Nephron progenitor cell (in vitro differentiated cells): ENCODE data around the gene YJEFN3.

Experiments
- DNase-seq: peaks from one replicate; pipeline ENCODE4 v3.0.0; 2021
- H3K27ac Mint-ChIP-seq: 2 replicates; pipeline ENCODE4 v1.8.0; 2021; ENCODE audit warnings: mild to moderate bottlenecking, moderate library complexity, mixed read lengths
- H3K27me3 Mint-ChIP-seq: 2 replicates; pipeline ENCODE4 v1.8.0; 2021; ENCODE audit warnings: mild to moderate bottlenecking, low read depth, mixed read lengths; ENCODE audit not compliant: poor library complexity
- H3K36me3 Mint-ChIP-seq: 2 replicates; pipeline ENCODE4 v1.8.0; 2021; ENCODE audit warnings: low read depth, mixed read lengths
- H3K4me1 Mint-ChIP-seq: 2 replicates; pipeline ENCODE4 v1.8.0; 2021; ENCODE audit warnings: mixed read lengths
- H3K4me3 Mint-ChIP-seq: 2 replicates; pipeline ENCODE4 v1.8.0; 2021; ENCODE audit warnings: mild to moderate bottlenecking, moderate library complexity, mixed read lengths
- H3K9me3 Mint-ChIP-seq: 2 replicates; pipeline ENCODE4 v1.8.0; 2021; ENCODE audit warnings: mild to moderate bottlenecking, moderate library complexity, mixed read lengths
- TF ChIP-seq, protein P1 (sequence below): fragments of 200-600 bp; sonication (generic); IDR thresholded peaks from 2 replicates; pipeline ENCODE4 v1.5.0; 2021; ENCODE audit warnings: antibody characterized with exemption

Gene YJEFN3

DNA sequence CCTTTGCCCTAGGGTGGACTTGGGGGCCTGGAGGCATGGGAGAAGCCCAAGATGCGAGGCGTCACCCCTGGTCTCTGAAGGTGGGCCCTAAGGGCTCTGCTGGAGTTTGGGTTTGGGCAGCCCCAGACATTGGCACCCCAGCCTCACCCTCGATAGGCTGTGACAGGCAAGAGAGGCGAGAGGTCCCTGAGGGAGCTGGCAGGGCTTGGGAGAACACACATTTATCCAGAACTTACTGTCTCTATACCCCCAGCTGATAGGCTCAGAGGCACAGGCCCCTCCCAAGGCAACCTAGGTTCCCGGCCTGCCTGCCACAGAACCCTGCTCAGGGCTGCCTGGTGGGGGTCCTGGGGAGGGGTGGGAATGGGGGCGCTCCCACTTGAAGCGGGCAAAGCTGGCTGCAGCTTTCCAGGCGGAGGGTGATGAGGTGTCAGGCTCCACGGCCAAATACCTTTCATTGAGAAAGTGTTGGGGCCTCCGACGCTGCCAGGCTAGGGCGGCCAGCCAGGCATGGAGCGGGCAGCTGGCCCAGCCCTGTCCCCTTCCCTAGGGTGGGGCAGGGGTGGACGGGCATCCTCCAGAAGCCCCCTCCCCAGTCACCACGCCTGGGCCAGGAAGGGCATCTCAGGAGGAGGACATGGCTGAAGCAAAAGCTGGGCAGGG, 19.1 kb downstream of the YJEFN3 start:
- TF ChIP-seq, protein P1, sequence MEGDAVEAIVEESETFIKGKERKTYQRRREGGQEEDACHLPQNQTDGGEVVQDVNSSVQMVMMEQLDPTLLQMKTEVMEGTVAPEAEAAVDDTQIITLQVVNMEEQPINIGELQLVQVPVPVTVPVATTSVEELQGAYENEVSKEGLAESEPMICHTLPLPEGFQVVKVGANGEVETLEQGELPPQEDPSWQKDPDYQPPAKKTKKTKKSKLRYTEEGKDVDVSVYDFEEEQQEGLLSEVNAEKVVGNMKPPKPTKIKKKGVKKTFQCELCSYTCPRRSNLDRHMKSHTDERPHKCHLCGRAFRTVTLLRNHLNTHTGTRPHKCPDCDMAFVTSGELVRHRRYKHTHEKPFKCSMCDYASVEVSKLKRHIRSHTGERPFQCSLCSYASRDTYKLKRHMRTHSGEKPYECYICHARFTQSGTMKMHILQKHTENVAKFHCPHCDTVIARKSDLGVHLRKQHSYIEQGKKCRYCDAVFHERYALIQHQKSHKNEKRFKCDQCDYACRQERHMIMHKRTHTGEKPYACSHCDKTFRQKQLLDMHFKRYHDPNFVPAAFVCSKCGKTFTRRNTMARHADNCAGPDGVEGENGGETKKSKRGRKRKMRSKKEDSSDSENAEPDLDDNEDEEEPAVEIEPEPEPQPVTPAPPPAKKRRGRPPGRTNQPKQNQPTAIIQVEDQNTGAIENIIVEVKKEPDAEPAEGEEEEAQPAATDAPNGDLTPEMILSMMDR: no peak
- Mint-ChIP-seq H3K27ac (no peak overlapping the region), H3K27me3 (peaks cover 6% of the 10 kb centered on the region), H3K4me1 (peaks cover 21% of the 10 kb centered on the region), H3K9me3 (no peaks in the 10 kb centered on the region), H3K36me3 (no peaks in the 10 kb centered on the region), H3K4me3 (no peak overlapping the region)
- no peak for DNase-seq

DNA sequence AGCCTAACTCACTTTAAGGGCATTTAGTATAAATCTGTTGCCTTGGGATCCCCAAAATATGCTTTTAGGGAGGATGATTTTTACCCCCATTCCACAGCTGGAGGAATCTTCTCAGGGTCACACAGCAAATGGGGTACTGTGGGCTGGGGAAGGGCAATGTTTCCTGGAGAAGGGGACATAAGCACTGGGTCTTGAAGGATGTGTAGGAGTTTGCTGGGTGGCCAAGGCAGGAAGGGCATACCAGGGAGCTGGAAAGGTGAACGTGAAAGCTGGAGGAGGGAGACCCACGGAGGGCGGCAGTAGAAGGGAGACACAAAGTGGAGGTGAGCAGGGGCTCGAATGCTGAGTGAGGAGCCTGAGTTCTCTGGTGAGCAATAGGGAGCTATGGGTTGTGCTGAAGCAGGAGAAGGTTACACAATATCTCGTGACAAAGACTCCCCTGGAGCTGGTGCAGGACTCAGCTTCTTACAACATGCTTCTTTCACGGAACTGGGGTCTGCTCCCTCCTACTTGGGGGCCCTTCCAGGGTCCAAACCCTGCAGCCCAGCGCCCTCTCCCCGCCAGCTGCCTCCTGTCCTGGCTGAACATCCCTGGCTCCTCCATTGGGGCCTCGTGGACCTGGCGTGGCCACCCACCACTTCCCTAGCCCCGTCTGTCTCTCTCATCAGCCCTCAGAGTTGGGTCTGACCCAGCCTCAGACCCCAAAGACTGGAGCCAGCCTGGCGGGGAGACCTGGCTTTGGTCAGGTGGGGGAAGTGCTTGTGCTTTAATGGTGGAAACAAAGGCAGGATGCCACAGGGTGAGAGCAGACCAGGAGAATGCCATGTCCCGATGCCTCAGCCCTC, 20.4 kb downstream of the YJEFN3 start:
- Mint-ChIP-seq H3K4me3 (no peak overlapping the region), H3K27me3 (peaks cover 6% of the 10 kb centered on the region), H3K4me1 (peaks cover 21% of the 10 kb centered on the region), H3K36me3 (no peaks in the 10 kb centered on the region), H3K27ac (peak overlapping the region; percentile 42), H3K9me3 (no peaks in the 10 kb centered on the region)
- TF ChIP-seq, protein P1: no peak
- no peak for DNase-seq

DNA sequence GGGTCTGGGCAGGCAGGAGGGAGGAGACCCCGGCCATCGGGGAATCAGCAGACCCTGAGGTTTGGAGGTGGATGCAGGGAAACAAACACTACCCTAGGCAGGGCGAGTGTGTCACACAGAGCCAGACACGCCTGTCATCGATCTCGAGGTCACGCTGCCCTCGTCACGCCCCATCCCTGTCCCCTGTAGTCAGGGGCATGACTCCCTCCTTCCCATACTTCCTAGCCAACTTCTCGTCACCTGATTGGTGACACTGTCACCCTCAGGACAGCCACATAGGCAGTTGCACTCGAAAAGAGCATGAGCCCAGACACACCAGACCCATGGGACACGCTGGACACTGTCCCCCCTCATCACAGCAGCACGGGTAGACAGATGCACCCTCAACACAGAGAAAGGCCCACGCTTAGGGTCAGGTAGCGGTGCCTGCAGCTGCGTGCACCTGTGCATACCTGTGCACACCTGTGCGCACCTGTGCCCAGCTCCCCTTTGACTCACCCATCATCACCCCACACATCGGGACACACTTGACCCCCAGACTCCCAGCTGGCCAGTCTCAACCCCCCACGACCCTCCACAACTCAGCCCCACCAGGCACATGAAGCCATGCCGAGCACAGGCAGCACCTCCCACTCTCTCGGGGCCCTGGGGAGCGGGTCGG, 21.2 kb downstream of the YJEFN3 start:
- peaks cover 21% of the 10 kb centered on the region for H3K4me1 Mint-ChIP-seq
- H3K27ac Mint-ChIP-seq: peak overlapping the region; percentile 42
- no peak for DNase-seq
- H3K36me3 Mint-ChIP-seq: no peaks in the 10 kb centered on the region
- TF ChIP-seq, protein P1: no peak
- H3K4me3 Mint-ChIP-seq: no peak overlapping the region
- H3K27me3 Mint-ChIP-seq: peaks cover 6% of the 10 kb centered on the region
- H3K9me3 Mint-ChIP-seq: no peaks in the 10 kb centered on the region

DNA sequence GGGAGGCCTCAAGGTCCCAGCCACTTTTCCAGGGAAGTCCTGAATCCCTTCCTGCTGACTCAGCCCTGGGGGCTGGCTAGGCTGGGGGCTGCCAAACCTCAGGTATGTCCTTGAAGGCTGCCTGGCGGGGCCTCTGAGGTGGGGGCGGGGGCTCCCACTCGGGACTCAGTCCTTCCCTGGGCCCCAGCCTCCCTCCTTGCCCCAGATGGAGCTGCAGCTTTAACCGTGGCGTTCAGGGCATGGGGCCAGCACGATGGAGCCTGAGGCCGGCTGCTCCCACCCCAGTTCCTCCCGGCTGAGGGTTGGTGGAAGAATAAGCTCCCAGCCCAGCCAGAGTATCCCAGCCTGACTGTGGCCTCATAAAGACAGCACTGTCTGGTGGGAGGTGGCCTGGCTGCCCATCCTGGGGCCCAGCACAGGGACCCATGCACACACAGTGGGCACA, 21.8 kb downstream of the YJEFN3 start:
- Mint-ChIP-seq H3K4me3 (no peak overlapping the region), H3K36me3 (no peaks in the 10 kb centered on the region), H3K27ac (no peak overlapping the region)

DNA sequence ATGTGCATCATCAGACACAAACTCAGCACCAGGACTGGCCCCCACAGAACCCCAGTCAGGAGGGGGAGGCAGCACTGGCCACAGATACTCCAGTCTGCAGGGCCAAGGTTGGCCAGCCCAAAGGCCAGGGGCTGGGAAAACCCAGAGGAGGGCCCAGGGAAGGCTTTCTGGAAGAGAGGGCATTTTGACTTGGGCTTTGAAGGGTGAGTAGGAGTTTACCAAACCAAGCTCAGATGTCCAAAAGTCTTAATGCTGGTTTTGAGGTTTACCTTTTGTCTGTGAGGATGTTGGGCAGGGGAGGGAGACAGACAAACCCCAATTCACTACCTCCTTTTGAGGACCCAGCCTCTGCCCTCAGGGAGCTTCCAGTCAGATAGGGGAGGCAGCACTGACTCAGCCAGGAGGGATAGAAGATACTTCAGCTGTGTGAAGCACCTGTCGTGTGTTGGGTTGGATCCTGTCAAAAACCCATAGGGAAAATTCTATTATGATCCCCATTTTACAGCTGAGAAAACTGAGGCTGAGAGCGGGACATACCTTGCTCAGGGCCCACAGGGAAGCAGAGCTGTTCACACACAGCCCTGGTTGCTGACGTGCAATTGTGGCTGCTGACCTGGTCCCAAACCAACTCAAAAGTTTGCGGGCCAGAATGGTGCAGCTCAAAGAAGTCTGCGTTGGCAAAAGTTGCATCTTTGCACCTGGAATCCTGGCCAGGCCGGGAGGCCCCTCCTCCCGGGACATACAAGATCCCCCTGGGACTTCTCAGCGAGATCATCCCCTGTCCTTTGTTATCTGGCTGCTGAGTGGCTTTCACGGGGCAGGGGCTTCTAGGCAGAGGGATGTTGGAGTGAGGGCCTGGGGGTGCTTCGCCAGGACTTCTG, 22.5 kb downstream of the YJEFN3 start:
- TF ChIP-seq, protein P1: no peak
- H3K27ac Mint-ChIP-seq: peak overlapping the region; percentile 22
- H3K36me3 Mint-ChIP-seq: no peaks in the 10 kb centered on the region
- DNase-seq: no peak
- H3K4me1 Mint-ChIP-seq: peaks cover 21% of the 10 kb centered on the region
- peaks cover 6% of the 10 kb centered on the region for H3K27me3 Mint-ChIP-seq
- no peaks in the 10 kb centered on the region for H3K9me3 Mint-ChIP-seq
- no peak overlapping the region for H3K4me3 Mint-ChIP-seq

More for the DNA sequence above, 21.8 kb downstream of the YJEFN3 start:
- TF ChIP-seq, protein P1: no peak
- H3K4me1 Mint-ChIP-seq: peaks cover 21% of the 10 kb centered on the region
- no peaks in the 10 kb centered on the region for H3K9me3 Mint-ChIP-seq
- peaks cover 6% of the 10 kb centered on the region for H3K27me3 Mint-ChIP-seq
- no peak for DNase-seq
